Activated T-cell treated with anti-CD3 and anti-CD28 coated beads, Interleukin-2, amount 50 U/mL, for 72 hours (primary cell): ENCODE measurements around the gene RALGPS2. TPM values are rescaled to one million over a fixed set of nuclear protein-coding genes. Genes with fewer than 3 reads are reported as not detected.
"Not testable (repeated sequence)": the region's sequence is repeated elsewhere in the genome, so short reads cannot be mapped to it uniquely, and the experiment has no call there.

Experiments used
- ATAC-seq, 2 donors: fragments of 150-1000 bp; cut with Tn5 transposase; replicated peaks in 1 of 2; 2 replicates each; pipeline ENCODE4 v1.10.0; 2021; ENCODE audit warnings: moderate library complexity in 2 of 2, mild to moderate bottlenecking in 1 of 2
- DNase-seq, 2 donors: peaks; one replicate each; pipeline ENCODE4 v3.0.0; 2021 to 2022; ENCODE audit warnings: mixed read lengths in 1 of 2
- H3K27ac Mint-ChIP-seq: one replicate; pipeline ENCODE4 v1.8.0; 2022; ENCODE audit warnings: mild to moderate bottlenecking, moderate library complexity, mixed read lengths
- H3K27me3 Mint-ChIP-seq: one replicate; pipeline ENCODE4 v1.8.0; 2022; ENCODE audit warnings: low read depth, mixed read lengths
- H3K36me3 Mint-ChIP-seq, 2 donors: one replicate each; pipeline ENCODE4 v1.8.0; 2022; ENCODE audit warnings: mixed read lengths in 2 of 2, mild to moderate bottlenecking in 1 of 2; ENCODE audit not compliant: insufficient read depth in 2 of 2
- H3K4me1 Mint-ChIP-seq: one replicate; pipeline ENCODE4 v1.8.0; 2022; ENCODE audit warnings: low read depth, mixed read lengths
- H3K4me3 Mint-ChIP-seq, 2 donors: one replicate each; pipeline ENCODE4 v1.8.0; 2022; ENCODE audit warnings: mild to moderate bottlenecking in 2 of 2, mixed read lengths in 2 of 2, moderate library complexity in 2 of 2
- H3K9me3 Mint-ChIP-seq, 2 donors: one replicate each; pipeline ENCODE4 v1.8.0; 2022; ENCODE audit warnings: mixed read lengths in 2 of 2
- total RNA-seq, 2 donors: library from RNA; stranded (reverse); gene quantifications; one replicate each; pipeline ENCODE4 v1.2.3, GENCODE V29; 2022

The RALGPS2 gene
- total RNA-seq, 2 donors from 2014 or later: 7.8 to 16.5 TPM

GRCh38 chr1:178939338-178940067, 214.5 kb downstream of the RALGPS2 start:
- no peaks in the 10 kb centered on the region for H3K36me3 Mint-ChIP-seq
- H3K4me3 Mint-ChIP-seq: no peak overlapping the region
- no peaks in the 10 kb centered on the region for H3K9me3 Mint-ChIP-seq
- DNase-seq (no peak), ATAC-seq (no peak)
- H3K27me3 Mint-ChIP-seq: peaks cover 8% of the 10 kb centered on the region
- H3K4me1 Mint-ChIP-seq: peaks cover 13% of the 10 kb centered on the region
- no peak overlapping the region for H3K27ac Mint-ChIP-seq

DNA sequence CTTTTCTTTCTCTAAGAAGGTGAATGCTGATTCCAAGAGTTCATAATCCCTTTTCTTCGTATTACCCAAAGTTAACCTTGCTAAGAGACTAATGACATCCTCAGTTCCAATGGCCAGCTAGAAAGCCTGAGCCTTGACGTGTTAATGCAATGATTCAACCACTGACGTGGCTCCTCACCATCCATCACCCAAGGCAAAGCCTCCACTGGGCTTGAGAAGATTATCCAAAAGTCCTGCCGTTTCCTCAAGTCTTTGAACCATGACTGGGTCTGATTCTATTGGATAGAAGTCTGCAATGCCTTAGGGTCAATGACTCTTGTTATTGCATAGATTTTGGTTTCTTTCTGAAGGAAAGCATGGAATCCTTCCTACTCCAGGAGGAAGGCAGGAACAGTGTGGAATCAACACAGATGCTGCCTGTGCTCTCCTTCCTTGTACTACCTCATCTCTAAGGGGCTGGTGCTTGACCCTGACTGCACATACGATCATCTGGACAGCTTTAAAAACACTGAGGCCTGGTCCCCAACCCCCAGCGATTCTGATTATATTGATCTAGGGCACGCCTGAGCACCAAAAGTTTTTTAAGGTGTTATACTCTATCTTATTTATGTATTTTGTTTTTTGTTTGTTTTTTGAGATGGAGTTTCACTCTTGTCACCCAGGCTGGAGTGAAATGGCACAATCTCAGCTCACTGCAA, 215.2 kb downstream of the RALGPS2 start:
- Mint-ChIP-seq H3K9me3 (no peaks in the 10 kb centered on the region), H3K4me3 (no peak overlapping the region), H3K27ac (no peak overlapping the region), H3K36me3 (no peaks in the 10 kb centered on the region), H3K4me1 (peaks cover 13% of the 10 kb centered on the region), H3K27me3 (peaks cover 8% of the 10 kb centered on the region)
- ATAC-seq (no peak), DNase-seq (no peak)

- no peak overlapping the region for H3K4me3 Mint-ChIP-seq
These were observed 216.2 kb downstream of the RALGPS2 start for GRCh38 chr1:178941261-178941689.

DNA sequence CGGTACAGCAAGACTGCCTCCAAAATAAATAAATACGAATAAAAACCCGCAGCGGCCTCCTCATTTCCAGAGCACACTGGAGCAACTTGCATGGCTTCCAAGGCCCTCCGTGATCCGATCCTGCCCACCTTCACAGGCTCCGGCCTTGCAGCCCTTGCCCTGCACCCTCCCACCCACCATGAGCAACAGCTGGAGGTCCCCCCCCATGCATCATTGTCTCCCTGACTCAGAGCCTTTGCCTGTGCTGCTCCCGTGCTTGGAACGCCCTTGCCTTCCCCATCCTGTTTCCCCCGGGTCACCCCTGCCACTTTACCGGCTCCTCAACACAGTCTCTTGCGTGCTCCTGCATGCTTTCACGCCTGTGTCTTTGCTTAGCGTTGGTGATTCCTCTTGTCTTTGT, 216.8 kb downstream of the RALGPS2 start:
- Mint-ChIP-seq H3K4me3 (no peak overlapping the region), H3K9me3 (no peaks in the 10 kb centered on the region), H3K27me3 (peaks cover 8% of the 10 kb centered on the region), H3K27ac (no peak overlapping the region), H3K4me1 (peaks cover 13% of the 10 kb centered on the region), H3K36me3 (no peaks in the 10 kb centered on the region)
- DNase-seq (no peak), ATAC-seq (no peak)

More at GRCh38 chr1:178941261-178941689, 216.2 kb downstream of the RALGPS2 start:
- ATAC-seq (no peak), DNase-seq (no peak)
- Mint-ChIP-seq H3K4me1 (peaks cover 13% of the 10 kb centered on the region), H3K9me3 (no peaks in the 10 kb centered on the region), H3K36me3 (no peaks in the 10 kb centered on the region), H3K27me3 (peaks cover 8% of the 10 kb centered on the region), H3K27ac (no peak overlapping the region)

DNA sequence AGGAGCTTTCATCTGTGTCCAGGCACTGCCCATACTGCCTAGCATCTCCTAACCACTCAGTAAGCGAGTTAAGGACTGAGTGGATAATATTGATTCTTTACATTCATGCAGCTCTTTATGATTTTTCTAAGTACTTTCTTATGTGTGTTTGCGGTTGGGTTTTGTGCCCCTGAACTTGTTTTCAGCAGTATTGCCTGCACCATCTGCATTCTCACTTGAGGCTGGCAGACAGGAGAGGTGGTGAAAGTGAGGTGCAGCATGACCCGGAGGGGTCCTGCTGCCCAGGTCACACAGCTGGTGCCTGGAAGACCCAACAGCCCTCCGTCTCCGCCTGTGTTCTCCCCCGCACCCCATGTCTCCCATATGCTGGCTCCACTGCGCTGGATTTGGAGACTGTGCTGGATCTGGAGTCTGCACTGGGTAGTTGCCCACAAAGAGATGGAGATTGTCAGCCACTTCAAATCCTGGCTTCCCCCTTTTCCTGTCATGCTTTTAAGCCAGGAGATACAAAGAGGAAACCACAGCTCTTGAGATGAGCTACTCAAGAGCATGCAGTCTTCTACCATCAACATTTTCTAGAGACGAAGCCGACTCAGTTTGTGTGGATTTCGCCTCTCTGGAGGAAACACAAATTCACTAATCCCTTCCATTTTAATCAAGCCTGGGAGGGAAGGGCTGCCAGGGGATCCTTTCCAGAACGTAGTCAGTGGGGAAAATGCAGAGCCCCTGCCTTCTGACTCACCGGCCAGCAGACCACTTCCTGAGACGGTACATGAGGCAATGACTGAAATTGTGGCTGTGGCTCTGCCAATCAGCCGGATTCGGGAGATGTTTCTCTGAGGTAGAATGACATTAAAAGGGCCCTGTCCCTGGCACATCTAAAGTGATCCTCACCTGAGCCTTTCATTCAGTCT, 217.5 kb downstream of the RALGPS2 start:
- H3K27ac Mint-ChIP-seq: no peak overlapping the region
- no peaks in the 10 kb centered on the region for H3K36me3 Mint-ChIP-seq
- peak overlapping the region in 1 of 2 donors; percentile 10 for H3K4me3 Mint-ChIP-seq
- peak; percentile 24 to 27 for DNase-seq
- peaks cover 8% of the 10 kb centered on the region for H3K27me3 Mint-ChIP-seq
- peak; percentile 81 to 83 for ATAC-seq
- H3K4me1 Mint-ChIP-seq: peaks cover 13% of the 10 kb centered on the region
- no peaks in the 10 kb centered on the region for H3K9me3 Mint-ChIP-seq

- H3K27ac Mint-ChIP-seq: no peak overlapping the region
- H3K4me3 Mint-ChIP-seq: no peak overlapping the region
- H3K9me3 Mint-ChIP-seq: no peaks in the 10 kb centered on the region
- H3K36me3 Mint-ChIP-seq: no peaks in the 10 kb centered on the region
- H3K27me3 Mint-ChIP-seq: peaks cover 16% of the 10 kb centered on the region
- ATAC-seq: no peak
- H3K4me1 Mint-ChIP-seq: peaks cover 13% of the 10 kb centered on the region
- no peak for DNase-seq
These were observed 219.7 kb downstream of the RALGPS2 start for GRCh38 chr1:178944729-178945128.

DNA sequence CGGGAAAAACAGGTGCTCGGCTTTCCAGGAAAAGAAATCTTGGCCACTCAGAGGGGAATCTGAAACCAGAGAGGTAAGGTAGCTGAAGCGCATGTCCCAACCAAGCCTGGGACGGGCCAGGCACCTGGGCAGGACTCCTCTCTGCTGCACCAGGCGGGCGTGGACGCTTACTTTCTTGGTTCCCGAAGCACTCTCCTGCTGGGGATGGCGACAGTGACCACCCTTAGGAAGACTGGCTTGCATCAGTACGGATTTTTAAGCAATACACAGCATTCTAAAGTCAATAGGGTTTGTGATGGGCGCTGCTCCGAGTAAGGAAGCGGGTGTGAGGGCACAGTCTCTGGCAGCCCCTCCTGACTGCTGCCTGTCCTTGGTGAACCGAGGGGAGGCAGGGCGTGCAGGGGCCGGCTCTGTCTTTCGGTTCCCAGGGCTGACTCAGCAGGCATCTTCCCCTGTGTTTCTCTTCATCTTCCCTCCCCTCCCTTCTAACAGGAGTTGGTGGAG, 220.8 kb downstream of the RALGPS2 start:
- no peak for DNase-seq

GRCh38 chr1:178946416-178946815, 221.4 kb downstream of the RALGPS2 start:
- Mint-ChIP-seq H3K4me1 (peaks cover 13% of the 10 kb centered on the region), H3K36me3 (no peaks in the 10 kb centered on the region), H3K9me3 (no peaks in the 10 kb centered on the region), H3K27ac (no peak overlapping the region), H3K4me3 (no peak overlapping the region), H3K27me3 (peaks cover 16% of the 10 kb centered on the region)
- ATAC-seq (no peak), DNase-seq (no peak)

More for the DNA sequence above, 220.8 kb downstream of the RALGPS2 start:
- Mint-ChIP-seq H3K36me3 (no peaks in the 10 kb centered on the region), H3K9me3 (no peaks in the 10 kb centered on the region), H3K27me3 (peaks cover 16% of the 10 kb centered on the region), H3K4me1 (peaks cover 13% of the 10 kb centered on the region), H3K4me3 (no peak overlapping the region), H3K27ac (no peak overlapping the region)
- ATAC-seq: no peak

DNA sequence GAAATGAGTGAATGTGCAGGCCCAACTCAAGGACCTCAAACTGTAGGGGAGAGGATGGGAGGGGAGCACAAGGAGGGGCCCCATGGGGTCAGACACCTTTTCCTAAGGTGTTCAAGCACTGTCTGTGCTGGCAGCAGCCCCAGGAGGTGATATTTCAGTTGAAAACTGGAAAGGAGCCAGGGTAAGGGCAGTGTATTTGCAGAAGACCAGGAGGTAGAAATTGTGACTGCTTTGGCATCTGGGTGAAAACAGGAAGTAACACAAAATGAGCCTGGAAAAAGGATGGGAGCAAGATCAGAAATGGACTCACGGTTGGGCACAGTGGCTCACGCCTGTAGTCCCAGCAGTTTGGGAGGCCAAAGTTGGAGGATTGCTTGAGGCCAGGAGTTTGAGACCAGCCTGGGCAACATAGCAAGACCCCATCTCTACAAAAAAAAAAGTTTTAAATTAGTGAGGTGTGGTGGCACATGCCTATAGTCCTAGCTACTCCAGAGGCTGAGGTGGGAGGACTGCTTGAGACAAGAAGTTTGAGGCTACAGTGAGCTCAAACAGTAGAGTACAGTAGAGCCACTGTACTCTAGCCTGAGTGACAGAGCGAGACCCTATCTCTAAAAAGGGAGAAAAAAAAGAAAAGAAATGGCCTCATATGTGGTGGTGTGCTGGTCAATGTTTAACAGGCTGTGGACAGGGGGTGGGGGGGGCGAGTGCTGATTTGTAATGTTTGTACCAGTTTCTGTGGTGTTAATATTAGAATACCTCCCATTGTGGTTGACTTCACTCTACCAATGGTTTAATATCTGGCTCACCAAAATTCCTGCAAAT, 222.0 kb downstream of the RALGPS2 start:
- no peak for DNase-seq

GRCh38 chr1:178947677-178947981, 222.6 kb downstream of the RALGPS2 start:
- ATAC-seq (no peak), DNase-seq (no peak)
- H3K4me3 Mint-ChIP-seq: no peak overlapping the region
- no peak overlapping the region for H3K27ac Mint-ChIP-seq
- peaks cover 14% of the 10 kb centered on the region for H3K27me3 Mint-ChIP-seq
- peaks cover 10% of the 10 kb centered on the region for H3K4me1 Mint-ChIP-seq
- H3K36me3 Mint-ChIP-seq: no peaks in the 10 kb centered on the region
- H3K9me3 Mint-ChIP-seq: no peaks in the 10 kb centered on the region

More for the DNA sequence above, 222.0 kb downstream of the RALGPS2 start:
- H3K27me3 Mint-ChIP-seq: peaks cover 19% of the 10 kb centered on the region
- no peaks in the 10 kb centered on the region for H3K36me3 Mint-ChIP-seq
- no peak for ATAC-seq
- no peak overlapping the region for H3K27ac Mint-ChIP-seq
- no peaks in the 10 kb centered on the region for H3K9me3 Mint-ChIP-seq
- H3K4me3 Mint-ChIP-seq: no peak overlapping the region
- H3K4me1 Mint-ChIP-seq: peaks cover 13% of the 10 kb centered on the region

DNA sequence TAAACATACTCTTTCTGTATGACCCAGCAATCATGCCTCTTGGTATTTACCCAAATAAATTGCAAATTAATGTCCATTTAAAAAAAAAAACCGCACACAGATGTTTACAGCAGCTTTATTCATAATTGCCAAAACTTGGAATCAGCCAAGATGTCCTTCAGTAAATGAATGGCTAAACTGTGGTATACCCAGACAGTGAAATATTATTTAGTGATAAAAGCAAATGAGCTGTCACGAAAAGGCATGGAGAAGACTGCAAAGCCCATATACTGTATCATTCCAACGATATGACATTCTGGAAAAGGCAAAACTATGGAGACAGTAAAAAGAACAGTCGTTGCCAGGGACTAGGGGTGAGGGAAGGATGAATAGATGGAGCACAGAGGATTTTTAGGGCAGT, 223.6 kb downstream of the RALGPS2 start:
- Mint-ChIP-seq H3K27me3 (peaks cover 14% of the 10 kb centered on the region), H3K36me3 (no peaks in the 10 kb centered on the region), H3K4me1 (no peaks in the 10 kb centered on the region), H3K27ac (no peak overlapping the region), H3K4me3 (no peak overlapping the region), H3K9me3 (no peaks in the 10 kb centered on the region)
- DNase-seq (no peak), ATAC-seq (no peak)

DNA sequence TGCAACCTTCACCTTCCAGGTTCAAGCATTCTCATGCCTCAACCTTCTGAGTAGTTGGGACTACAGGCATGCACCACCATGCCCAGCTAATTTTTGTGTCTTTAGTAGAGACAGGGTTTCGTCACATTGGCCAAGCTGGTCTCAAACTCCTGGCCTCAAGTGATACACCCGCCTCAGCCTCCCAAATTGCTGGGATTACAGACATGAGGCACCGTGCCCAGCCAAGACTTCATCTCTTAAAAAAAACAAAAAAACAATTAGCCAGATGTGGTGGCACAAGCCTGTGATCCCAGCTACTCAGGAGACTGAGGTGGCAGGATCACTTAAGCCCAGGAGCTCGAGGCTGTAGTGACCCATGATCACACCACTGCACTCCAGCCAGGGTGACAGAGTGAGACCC, 224.8 kb downstream of the RALGPS2 start:
- ATAC-seq, H3K4me1 Mint-ChIP-seq, H3K27ac Mint-ChIP-seq, DNase-seq, H3K9me3 Mint-ChIP-seq, H3K36me3 Mint-ChIP-seq, H3K4me3 Mint-ChIP-seq: not testable (repeated sequence)
- peaks cover 14% of the 10 kb centered on the region for H3K27me3 Mint-ChIP-seq
